Right hindlimb (tissue), 1 donor: Measurements from ENCODE around the gene SART3.
"Not testable (repeated sequence)": the region's sequence is repeated elsewhere in the genome, so short reads cannot be mapped to it uniquely, and the experiment has no call there.

Source experiments
- DNase-seq: peaks from one replicate; pipeline ENCODE4 v3.0.0-alpha.2; 2018

The SART3 gene

GRCh38 chr12:108578813-108579212, 17.8 kb upstream of the SART3 start:
- no peak for DNase-seq

- DNase-seq, result no peak
Measured at GRCh38 chr12:108578264-108578663, 17.3 kb upstream of the SART3 start.

GRCh38 chr12:108577458-108577857, 16.5 kb upstream of the SART3 start:
- no peak for DNase-seq

- DNase-seq, result no peak
Measured at GRCh38 chr12:108576660-108577234, 15.8 kb upstream of the SART3 start.

GRCh38 chr12:108575199-108575912, 14.4 kb upstream of the SART3 start:
- DNase-seq, result no peak

- DNase-seq, result not testable (repeated sequence)
Measured at GRCh38 chr12:108574276-108574675, 13.3 kb upstream of the SART3 start.

GRCh38 chr12:108573317-108573716, 12.3 kb upstream of the SART3 start:
- no peak for DNase-seq

- no peak for DNase-seq
Measured at GRCh38 chr12:108572166-108572790, 11.3 kb upstream of the SART3 start.

GRCh38 chr12:108571609-108572165, 10.7 kb upstream of the SART3 start:
- no peak for DNase-seq

- DNase-seq, result no peak
Measured at GRCh38 chr12:108570743-108571608, 10.0 kb upstream of the SART3 start.

- no peak for DNase-seq
Measured at GRCh38 chr12:108568338-108569154, 7.6 kb upstream of the SART3 start.

- DNase-seq, result no peak
Measured at GRCh38 chr12:108567406-108568337, 6.7 kb upstream of the SART3 start.

- DNase-seq, result no peak
Measured at GRCh38 chr12:108566452-108566851, 5.5 kb upstream of the SART3 start.

GRCh38 chr12:108565976-108566375, 5.0 kb upstream of the SART3 start:
- DNase-seq, result no peak

GRCh38 chr12:108565146-108565545, 4.2 kb upstream of the SART3 start:
- DNase-seq, result no peak

- no peak for DNase-seq
Measured at GRCh38 chr12:108564724-108565123, 3.8 kb upstream of the SART3 start.

GRCh38 chr12:108563804-108564151, 2.8 kb upstream of the SART3 start:
- no peak for DNase-seq

- peak; percentile 91 for DNase-seq
Measured at GRCh38 chr12:108563136-108563803, 2.3 kb upstream of the SART3 start.

GRCh38 chr12:108562348-108563135, 1.6 kb upstream of the SART3 start, which contains the start of gene ISCU:
Gene ISCU (plus strand): TSS chr12:108562596. CDS start chr12:108562623, 27 bp downstream.
- DNase-seq, result peak; percentile 99
